HEK293 (cell line): ENCODE measurements around the gene OVOL1.

Experiments used
- CTCF ChIA-PET: fragments of 350-600 bp; formaldehyde crosslinking; extraction: SDS; loops from one replicate; lab custom pipeline; 2021; ENCODE audit warnings: antibody characterized with exemption; lab: Yijun Ruan, JAX
- POLR2A ChIA-PET: fragments of 300-600 bp; formaldehyde crosslinking; extraction: SDS; loops from one replicate; lab custom pipeline; 2020; ENCODE audit warnings: antibody characterized with exemption, inconsistent platforms; lab: Yijun Ruan, JAX
- H3K27ac ChIP-seq: fragments of 200-500 bp; sonication (Bioruptor generic); 2 replicates; pipeline ENCODE4 v1.5.1; 2014; ENCODE audit warnings: low read depth, low read length, control low read depth, inconsistent platforms; ENCODE audit errors: extremely low read depth
- H3K36me3 ChIP-seq, 2 experiments: fragments of 200-500 bp in 1 of 2; sonication (Bioruptor generic) in 1 of 2; 1 replicate in 1 of 2; 2 replicates in 1 of 2; pipeline ENCODE4 v1.5.1; 2014 to 2017; ENCODE audit warnings: inconsistent platforms in 2 of 2, low read length in 2 of 2; ENCODE audit not compliant: control insufficient read depth in 2 of 2, insufficient read depth in 1 of 2
- H3K4me1 ChIP-seq: fragments of 200-500 bp; sonication (Bioruptor generic); 2 replicates; pipeline ENCODE4 v1.5.1; 2014; ENCODE audit warnings: mild to moderate bottlenecking, low read length, inconsistent platforms; ENCODE audit not compliant: control insufficient read depth, insufficient read depth
- H3K4me3 ChIP-seq: 2 replicates; pipeline ENCODE4 v1.5.1; 2011; ENCODE audit warnings: low read depth, mild to moderate bottlenecking, control low read depth, low read length, moderate library complexity
- H3K9me3 ChIP-seq: fragments of 200-500 bp; sonication (Bioruptor generic); 2 replicates; pipeline ENCODE4 v1.5.1; 2014; ENCODE audit warnings: low read depth, low read length, inconsistent platforms; ENCODE audit not compliant: control insufficient read depth, insufficient read depth
- GLIS1 ChIP-seq: fragments of 450-650 bp; formaldehyde crosslinking; IDR thresholded peaks from 2 replicates; pipeline ENCODE4 v1.5.1; 2016; ENCODE audit warnings: missing biosample characterization, missing genetic modification characterization
- MZF1 ChIP-seq: fragments of 450-650 bp; formaldehyde crosslinking; IDR thresholded peaks from 2 replicates; pipeline ENCODE4 v1.5.1; 2017; ENCODE audit warnings: missing biosample characterization, missing genetic modification characterization, borderline replicate concordance
- RBAK ChIP-seq: fragments of 450-650 bp; formaldehyde crosslinking; IDR thresholded peaks from 2 replicates; pipeline ENCODE4 v1.5.1; 2016; ENCODE audit warnings: missing biosample characterization, missing genetic modification characterization
- TCF7L2 ChIP-seq: IDR thresholded peaks from 2 replicates; pipeline ENCODE4 v1.6.1; 2011; ENCODE audit warnings: low read depth, mild to moderate bottlenecking, inconsistent platforms, low read length, moderate library complexity, borderline replicate concordance
- ZBTB20 ChIP-seq: fragments of 450-650 bp; formaldehyde crosslinking; IDR thresholded peaks from 2 replicates; pipeline ENCODE4 v1.5.1; 2016; ENCODE audit warnings: missing biosample characterization, missing genetic modification characterization
- ZNF146 ChIP-seq: fragments of 450-650 bp; formaldehyde crosslinking; IDR thresholded peaks from 2 replicates; pipeline ENCODE4 v1.5.1; 2016; ENCODE audit warnings: missing biosample characterization, missing genetic modification characterization
- ZNF239 ChIP-seq: fragments of 450-650 bp; formaldehyde crosslinking; IDR thresholded peaks from 2 replicates; pipeline ENCODE4 v1.5.1; 2016; ENCODE audit warnings: missing biosample characterization, missing genetic modification characterization
- ZNF341 ChIP-seq: fragments of 450-650 bp; formaldehyde crosslinking; IDR thresholded peaks from 2 replicates; pipeline ENCODE4; 2016; ENCODE audit warnings: low read depth, missing biosample characterization, missing genetic modification characterization
- ZNF350 ChIP-seq: fragments of 450-650 bp; formaldehyde crosslinking; IDR thresholded peaks from 2 replicates; pipeline ENCODE4 v1.5.0; 2017; ENCODE audit warnings: missing biosample characterization, mild to moderate bottlenecking, missing genetic modification characterization
- ZNF514 ChIP-seq: fragments of 450-650 bp; formaldehyde crosslinking; IDR thresholded peaks from 2 replicates; pipeline ENCODE4 v1.5.1; 2016; ENCODE audit warnings: missing biosample characterization, missing genetic modification characterization
- ZNF561 ChIP-seq: fragments of 450-650 bp; IDR thresholded peaks from 2 replicates; pipeline ENCODE4 v1.5.1; 2018; ENCODE audit warnings: missing biosample characterization, missing genetic modification characterization, borderline replicate concordance
- ZNF747 ChIP-seq: fragments of 450-650 bp; formaldehyde crosslinking; IDR thresholded peaks from 2 replicates; pipeline ENCODE4 v1.5.1; 2016; ENCODE audit warnings: missing biosample characterization, missing genetic modification characterization
- TF ChIP-seq, protein P1 (sequence below): fragments of 450-650 bp; formaldehyde crosslinking; IDR thresholded peaks from 2 replicates; pipeline ENCODE4 v1.5.1; 2017; ENCODE audit warnings: missing biosample characterization, missing genetic modification characterization

The OVOL1 gene

GRCh38 chr11:65780770-65781151 lies 6.1 kb upstream of the OVOL1 start, which contains the start of gene AP5B1:
TSS of gene AP5B1 (minus strand) at chr11:65780976. CDS start at chr11:65780591, 385 bp downstream.
- H3K36me3 ChIP-seq: peaks cover 0 to 37% of the 10 kb centered on the region in 2 experiments; a peak in 1 of 3 replicates
- ChIA-PET POLR2A (interaction anchor here (0.6 to 2.7 kb wide), 3 partner anchors 54 to 117 kb away, joined by 3 to 23 read pairs (median 3); partner anchors contain the start of gene RNASEH2C), CTCF (interaction anchor here (0.5 to 4.3 kb wide), 16 partner anchors 10 to 134 kb away, joined by 3 to 45 read pairs (median 6); partner anchors contain the start of genes CFL1, KAT5 and MUS81)
- no peaks in the 10 kb centered on the region for H3K9me3 ChIP-seq
- H3K4me3 ChIP-seq: peak within 1 kb of the TSS; percentile 76
- peak within 1 kb of the TSS; percentile 90 for H3K27ac ChIP-seq
- no peaks in the 10 kb centered on the region for H3K4me1 ChIP-seq
- TF ChIP-seq ZNF239 (tag by site-specific recombination) (no peak), MZF1 (no peak), ZBTB20 (tag by site-specific recombination) (0 out of 2 replicates have a peak, but pooled peaks have one; percentile 6)

- H3K27ac ChIP-seq: no peak overlapping the region; the same call in 1 of the 2 replicates
- POLR2A ChIA-PET: interaction anchor here (2.7 kb wide), 1 partner anchor 61 kb away, joined by 23 read pairs; the partner anchor contains the start of gene RNASEH2C
- H3K36me3 ChIP-seq: peaks cover 0 to 34% of the 10 kb centered on the region in 2 experiments; a peak in 1 of 3 replicates
- no peaks in the 10 kb centered on the region for H3K4me1 ChIP-seq
- no peaks in the 10 kb centered on the region for H3K9me3 ChIP-seq
- no peak for TF ChIP-seq ZNF146 (tag by site-specific recombination)
- no peak for TF ChIP-seq ZNF561 (tag by site-specific recombination)
- no peak for TF ChIP-seq TCF7L2
- TF ChIP-seq, protein P1, sequence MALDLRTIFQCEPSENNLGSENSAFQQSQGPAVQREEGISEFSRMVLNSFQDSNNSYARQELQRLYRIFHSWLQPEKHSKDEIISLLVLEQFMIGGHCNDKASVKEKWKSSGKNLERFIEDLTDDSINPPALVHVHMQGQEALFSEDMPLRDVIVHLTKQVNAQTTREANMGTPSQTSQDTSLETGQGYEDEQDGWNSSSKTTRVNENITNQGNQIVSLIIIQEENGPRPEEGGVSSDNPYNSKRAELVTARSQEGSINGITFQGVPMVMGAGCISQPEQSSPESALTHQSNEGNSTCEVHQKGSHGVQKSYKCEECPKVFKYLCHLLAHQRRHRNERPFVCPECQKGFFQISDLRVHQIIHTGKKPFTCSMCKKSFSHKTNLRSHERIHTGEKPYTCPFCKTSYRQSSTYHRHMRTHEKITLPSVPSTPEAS (tag by site-specific recombination): no peak
- no peak for TF ChIP-seq ZNF350 (tag by site-specific recombination)
- TF ChIP-seq ZNF514 (tag by site-specific recombination): no peak
- CTCF ChIA-PET: interaction anchor here (0.5 to 4.3 kb wide), 9 partner anchors 10 to 316 kb away, joined by 3 to 45 read pairs (median 5); no protein-coding TSS in a partner anchor
- H3K4me3 ChIP-seq: peak overlapping the region; percentile 76
Observed at GRCh38 chr11:65781152-65781961, 5.5 kb upstream of the OVOL1 start.

DNA sequence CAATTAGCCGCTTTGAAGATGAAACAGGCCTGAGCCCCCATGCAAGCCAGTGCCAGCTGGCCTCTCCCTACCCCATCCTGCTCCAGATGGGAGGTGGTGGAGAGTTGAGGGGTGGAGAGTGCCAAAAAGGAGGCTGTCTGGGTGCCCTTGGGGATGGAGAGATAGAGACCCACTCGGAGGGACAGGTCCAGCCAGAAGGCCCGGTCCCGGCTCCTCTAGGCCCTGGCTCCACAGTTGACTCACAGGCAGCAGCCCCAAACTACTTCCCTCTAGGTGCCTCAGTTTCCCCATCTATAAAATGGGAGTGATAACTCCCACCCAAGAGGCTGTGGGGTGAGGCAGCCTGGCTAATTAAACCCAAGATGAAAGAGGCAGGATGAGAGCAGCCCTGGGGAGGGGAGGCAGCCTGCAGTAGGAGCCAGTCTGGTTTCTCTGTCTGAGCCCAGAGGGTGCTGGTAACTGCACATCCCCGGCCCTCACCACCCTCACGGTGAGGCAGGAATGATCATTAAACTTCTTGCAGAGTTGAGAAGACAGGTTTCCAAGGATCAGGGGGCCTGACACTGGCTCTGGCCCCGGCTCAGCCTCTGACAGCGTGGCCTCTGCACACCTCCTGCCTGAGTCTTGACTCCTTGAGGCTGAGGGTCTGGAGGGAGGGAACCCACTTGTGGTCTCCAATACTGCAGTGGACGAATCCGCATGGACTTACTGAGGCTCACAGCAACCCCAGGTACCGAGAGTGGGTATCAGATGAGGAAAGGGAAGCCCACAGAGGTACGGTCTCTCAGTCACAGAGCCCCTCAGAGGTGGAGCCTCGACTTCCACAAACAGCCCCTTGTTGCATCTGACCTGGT lies 4.7 kb upstream of the OVOL1 start:
- Histone ChIP-seq H3K4me3 (no peak overlapping the region), H3K9me3 (no peaks in the 10 kb centered on the region)
- ChIA-PET CTCF (interaction anchor here (0.7 to 4.3 kb wide), 4 partner anchors 31 to 315 kb away, joined by 3 to 45 read pairs (median 5); partner anchors contain the start of gene RNASEH2C), POLR2A (no interaction called here)
- 0 out of 2 replicates have a peak, but pooled peaks have one; percentile 22 for TF ChIP-seq ZNF341
- no peak for TF ChIP-seq ZNF747
- TF ChIP-seq, all 188 proteins: peak for 1
- H3K4me1 ChIP-seq: no peaks in the 10 kb centered on the region
- H3K36me3 ChIP-seq: peaks cover 0 to 25% of the 10 kb centered on the region in 2 experiments; a peak in 1 of 3 replicates
- H3K27ac ChIP-seq: no peak overlapping the region

DNA sequence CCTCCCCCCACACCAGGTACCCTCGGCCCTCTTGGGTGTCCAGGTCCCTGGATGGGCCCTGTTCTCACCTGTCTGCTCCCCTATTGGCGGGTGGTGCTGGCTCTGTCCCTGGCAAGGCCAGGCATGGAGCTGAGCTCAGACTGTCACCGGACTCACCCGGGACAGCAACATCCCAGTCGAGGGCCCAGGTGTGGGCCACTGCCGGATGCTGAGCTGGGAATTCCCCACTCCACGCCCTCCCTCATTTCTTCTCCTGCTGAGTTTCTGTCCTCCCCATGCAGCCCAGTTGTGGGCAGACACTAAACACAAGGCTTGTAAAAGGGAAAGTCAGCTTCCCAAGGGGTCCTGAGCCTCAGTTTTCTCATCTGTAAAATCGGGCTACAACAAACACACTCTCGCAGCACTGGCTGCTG lies 4.0 kb upstream of the OVOL1 start:
- H3K9me3 ChIP-seq: no peaks in the 10 kb centered on the region
- no peak overlapping the region for H3K4me3 ChIP-seq
- H3K36me3 ChIP-seq: peaks cover 0 to 19% of the 10 kb centered on the region in 2 experiments; a peak in 1 of 3 replicates
- H3K27ac ChIP-seq: no peak overlapping the region
- CTCF ChIA-PET: interaction anchor here (0.7 to 2.3 kb wide), 4 partner anchors 12 to 62 kb away, joined by 3 to 6 read pairs (median 4); partner anchors contain the start of gene RNASEH2C
- POLR2A ChIA-PET: no interaction called here
- H3K4me1 ChIP-seq: no peaks in the 10 kb centered on the region
- TF ChIP-seq GLIS1 (tag by site-specific recombination): peak; percentile 21; the same call in 1 of the 2 replicates
- TF ChIP-seq RBAK (tag by site-specific recombination): no peak
- TF ChIP-seq, all 188 proteins: peak for 1
